ENCODE data around the gene LAMB1. TPM values are rescaled to one million over a fixed set of nuclear protein-coding genes. Genes with fewer than 3 reads are reported as not detected.
A peak's percentile ranks its signal among the peaks of the same experiment; 100 is the strongest.

The LAMB1 gene
- total RNA-seq, 1 experiment from 2014 or later, result 101 TPM

- TF ChIP-seq MXD4 (CRISPR knock-in tag; IDR thresholded peaks at IDR 0.05; ENCODE audit: borderline replicate concordance), result no peak
- no peak for TF ChIP-seq RELA (CRISPR knock-in tag; IDR thresholded peaks at IDR 0.05; ENCODE audit: borderline replicate concordance)
- no peak for TF ChIP-seq FOXP1 (CRISPR knock-in tag; IDR thresholded peaks at IDR 0.05; ENCODE audit: borderline replicate concordance)
- TF ChIP-seq, protein P1, sequence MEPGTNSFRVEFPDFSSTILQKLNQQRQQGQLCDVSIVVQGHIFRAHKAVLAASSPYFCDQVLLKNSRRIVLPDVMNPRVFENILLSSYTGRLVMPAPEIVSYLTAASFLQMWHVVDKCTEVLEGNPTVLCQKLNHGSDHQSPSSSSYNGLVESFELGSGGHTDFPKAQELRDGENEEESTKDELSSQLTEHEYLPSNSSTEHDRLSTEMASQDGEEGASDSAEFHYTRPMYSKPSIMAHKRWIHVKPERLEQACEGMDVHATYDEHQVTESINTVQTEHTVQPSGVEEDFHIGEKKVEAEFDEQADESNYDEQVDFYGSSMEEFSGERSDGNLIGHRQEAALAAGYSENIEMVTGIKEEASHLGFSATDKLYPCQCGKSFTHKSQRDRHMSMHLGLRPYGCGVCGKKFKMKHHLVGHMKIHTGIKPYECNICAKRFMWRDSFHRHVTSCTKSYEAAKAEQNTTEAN (CRISPR knock-in tag; IDR thresholded peaks at IDR 0.05), result no peak
- TF ChIP-seq TEAD1 (CRISPR knock-in tag; IDR thresholded peaks at IDR 0.05), result no peak
- TF ChIP-seq ETV6 (CRISPR knock-in tag; IDR thresholded peaks at IDR 0.05), result no peak
- no peak for TF ChIP-seq ZNF671 (CRISPR knock-in tag; IDR thresholded peaks at IDR 0.05)
- TF ChIP-seq TEAD4 (CRISPR knock-in tag; IDR thresholded peaks at IDR 0.05), result no peak
- no peak for TF ChIP-seq FOXP4 (CRISPR knock-in tag; IDR thresholded peaks at IDR 0.05)
- no peak for TF ChIP-seq ZNF263 (CRISPR knock-in tag; IDR thresholded peaks at IDR 0.05; ENCODE audit: low read depth)
These were observed 51.1 kb downstream of the LAMB1 start (continued) for GRCh38 chr7:107951896-107952295.

- TF ChIP-seq IRF2 (CRISPR knock-in tag; IDR thresholded peaks at IDR 0.05; ENCODE audit: borderline replicate concordance, low read depth) (no peak), ZNF423 (CRISPR knock-in tag; IDR thresholded peaks at IDR 0.05) (no peak), ZNF317 (CRISPR knock-in tag; IDR thresholded peaks at IDR 0.05; ENCODE audit: borderline replicate concordance, low read depth) (no peak)
- TF ChIP-seq, protein P1 (CRISPR knock-in tag; IDR thresholded peaks at IDR 0.05), result no peak
- ChIA-PET POLR2A (interaction anchor here (0.6 kb wide), 1 partner anchor 162 kb away, joined by 4 read pairs; no protein-coding TSS in a partner anchor), CTCF (no interaction called here)
- no peak for DNase-seq (ENCODE audit: low spot score)
- Mint-ChIP-seq H3K4me3 (no peak overlapping the region), H3K36me3 (peaks cover 61% of the 10 kb centered on the region), H3K4me1 (peaks cover 28% of the 10 kb centered on the region), H3K9me3 (no peaks in the 10 kb centered on the region), H3K27me3 (ENCODE audit: low read depth) (no peaks in the 10 kb centered on the region), H3K27ac (peak overlapping the region; percentile 83; the same call in 1 of the 2 replicates)
- ATAC-seq, result no peak
These were observed 51.7 kb downstream of the LAMB1 start for GRCh38 chr7:107951172-107951787.

GRCh38 chr7:107949443-107949935, 53.5 kb downstream of the LAMB1 start:
- ATAC-seq (no peak), DNase-seq (ENCODE audit: low spot score) (no peak)
- peaks cover 56% of the 10 kb centered on the region for H3K36me3 Mint-ChIP-seq
- TF ChIP-seq SMAD3 (CRISPR knock-in tag; IDR thresholded peaks at IDR 0.05; ENCODE audit: borderline replicate concordance) (no peak), NFE2L1 (CRISPR knock-in tag; IDR thresholded peaks at IDR 0.05) (no peak), ATF1 (CRISPR knock-in tag; IDR thresholded peaks at IDR 0.05) (no peak)
- TF ChIP-seq, protein P2, sequence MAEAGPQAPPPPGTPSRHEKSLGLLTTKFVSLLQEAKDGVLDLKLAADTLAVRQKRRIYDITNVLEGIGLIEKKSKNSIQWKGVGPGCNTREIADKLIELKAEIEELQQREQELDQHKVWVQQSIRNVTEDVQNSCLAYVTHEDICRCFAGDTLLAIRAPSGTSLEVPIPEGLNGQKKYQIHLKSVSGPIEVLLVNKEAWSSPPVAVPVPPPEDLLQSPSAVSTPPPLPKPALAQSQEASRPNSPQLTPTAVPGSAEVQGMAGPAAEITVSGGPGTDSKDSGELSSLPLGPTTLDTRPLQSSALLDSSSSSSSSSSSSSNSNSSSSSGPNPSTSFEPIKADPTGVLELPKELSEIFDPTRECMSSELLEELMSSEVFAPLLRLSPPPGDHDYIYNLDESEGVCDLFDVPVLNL (CRISPR knock-in tag; IDR thresholded peaks at IDR 0.05; ENCODE audit: borderline replicate concordance, low read depth), result no peak
- H3K9me3 Mint-ChIP-seq, result no peaks in the 10 kb centered on the region
- no peak overlapping the region for H3K4me3 Mint-ChIP-seq
- H3K27ac Mint-ChIP-seq, result peak overlapping the region; percentile 60; the same call in 1 of the 2 replicates
- peaks cover 28% of the 10 kb centered on the region for H3K4me1 Mint-ChIP-seq
- H3K27me3 Mint-ChIP-seq (ENCODE audit: low read depth), result no peaks in the 10 kb centered on the region
- ChIA-PET CTCF (no interaction called here), POLR2A (no interaction called here)
